Bronchial epithelial cell (primary cell): ENCODE data around the gene ARL6IP1. TPM values are rescaled to one million over a fixed set of nuclear protein-coding genes. Genes with fewer than 3 reads are reported as not detected.

Experiments used
- DNase-seq: peaks from one replicate; pipeline ENCODE4 v3.0.0-alpha.2; 2010; ENCODE audit warnings: low read depth
- FAIRE-seq: peaks from 2 replicates; lab custom pipeline; 2011; peaks lifted over from hg19 to GRCh38; lab: Jason Lieb, UNC
- H3K27me3 ChIP-seq: 2 replicates; pipeline ENCODE4 v1.5.1; 2011; ENCODE audit warnings: low read length; ENCODE audit not compliant: control insufficient read depth, insufficient read depth
- H3K36me3 ChIP-seq: 2 replicates; pipeline ENCODE4 v1.5.1; 2011; ENCODE audit warnings: low read length; ENCODE audit not compliant: control insufficient read depth, insufficient read depth
- H3K4me3 ChIP-seq: 2 replicates; pipeline ENCODE4 v1.5.1; 2011; ENCODE audit warnings: mild to moderate bottlenecking, low read depth, low read length, control low read depth
- total RNA-seq: library from RNA; depleted of rRNA; stranded (reverse); fragments of >200 nt; gene quantifications from 2 replicates; pipeline ENCODE4 v1.2.1, GENCODE V29; 2014
- TF ChIP-seq, protein P1 (sequence below): IDR thresholded peaks from 2 replicates; pipeline ENCODE4 v1.5.1; 2011; ENCODE audit warnings: mild to moderate bottlenecking, moderate library complexity, low read length, control low read depth, inconsistent platforms; ENCODE audit not compliant: insufficient read depth, severe bottlenecking

The ARL6IP1 gene
- total RNA-seq, 1 donor from 2014 or later: 375 TPM

GRCh38 chr16:18827890-18828289, 26.5 kb upstream of the ARL6IP1 start:
- DNase-seq (no peak), FAIRE-seq (no peak)
- TF ChIP-seq, protein P1, sequence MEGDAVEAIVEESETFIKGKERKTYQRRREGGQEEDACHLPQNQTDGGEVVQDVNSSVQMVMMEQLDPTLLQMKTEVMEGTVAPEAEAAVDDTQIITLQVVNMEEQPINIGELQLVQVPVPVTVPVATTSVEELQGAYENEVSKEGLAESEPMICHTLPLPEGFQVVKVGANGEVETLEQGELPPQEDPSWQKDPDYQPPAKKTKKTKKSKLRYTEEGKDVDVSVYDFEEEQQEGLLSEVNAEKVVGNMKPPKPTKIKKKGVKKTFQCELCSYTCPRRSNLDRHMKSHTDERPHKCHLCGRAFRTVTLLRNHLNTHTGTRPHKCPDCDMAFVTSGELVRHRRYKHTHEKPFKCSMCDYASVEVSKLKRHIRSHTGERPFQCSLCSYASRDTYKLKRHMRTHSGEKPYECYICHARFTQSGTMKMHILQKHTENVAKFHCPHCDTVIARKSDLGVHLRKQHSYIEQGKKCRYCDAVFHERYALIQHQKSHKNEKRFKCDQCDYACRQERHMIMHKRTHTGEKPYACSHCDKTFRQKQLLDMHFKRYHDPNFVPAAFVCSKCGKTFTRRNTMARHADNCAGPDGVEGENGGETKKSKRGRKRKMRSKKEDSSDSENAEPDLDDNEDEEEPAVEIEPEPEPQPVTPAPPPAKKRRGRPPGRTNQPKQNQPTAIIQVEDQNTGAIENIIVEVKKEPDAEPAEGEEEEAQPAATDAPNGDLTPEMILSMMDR: no peak
- Histone ChIP-seq H3K4me3 (no peak overlapping the region), H3K27me3 (no peaks in the 10 kb centered on the region), H3K36me3 (peaks cover 15% of the 10 kb centered on the region)

GRCh38 chr16:18816286-18816685, 14.9 kb upstream of the ARL6IP1 start:
- TF ChIP-seq, protein P1: no peak
- no peak for FAIRE-seq
- DNase-seq: no peak
- H3K4me3 ChIP-seq: no peak overlapping the region
- H3K27me3 ChIP-seq: no peaks in the 10 kb centered on the region
- peaks cover 12% of the 10 kb centered on the region for H3K36me3 ChIP-seq

GRCh38 chr16:18811925-18812324, 10.6 kb upstream of the ARL6IP1 start:
- Histone ChIP-seq H3K4me3 (no peak overlapping the region), H3K36me3 (peaks cover 12% of the 10 kb centered on the region), H3K27me3 (no peaks in the 10 kb centered on the region)
- no peak for FAIRE-seq
- TF ChIP-seq, protein P1: no peak
- no peak for DNase-seq

DNA sequence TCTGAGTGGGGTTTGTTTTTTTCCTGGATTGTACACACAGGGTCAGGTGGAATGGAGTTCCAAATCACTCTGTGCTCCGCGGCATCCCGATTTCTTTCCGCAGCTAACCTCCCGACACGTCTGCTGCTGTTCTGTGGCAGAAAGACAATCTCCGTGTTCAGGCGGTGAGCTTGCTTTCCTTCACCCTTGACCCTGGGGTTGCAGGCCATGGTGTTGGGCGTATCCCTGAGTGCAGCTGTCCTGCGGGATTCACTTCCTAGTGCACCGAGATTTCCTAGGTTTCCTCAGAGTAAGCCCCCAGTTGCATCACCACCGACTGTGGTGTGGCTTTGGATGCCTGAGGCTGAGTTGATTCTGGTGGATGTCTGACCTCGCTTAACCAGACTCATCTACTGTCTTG, 7.8 kb upstream of the ARL6IP1 start:
- TF ChIP-seq, protein P1: no peak
- H3K27me3 ChIP-seq: no peaks in the 10 kb centered on the region
- peaks cover 7% of the 10 kb centered on the region for H3K36me3 ChIP-seq
- DNase-seq (no peak), FAIRE-seq (no peak)
- H3K4me3 ChIP-seq: no peak overlapping the region

- no peaks in the 10 kb centered on the region for H3K27me3 ChIP-seq
- peaks cover 3% of the 10 kb centered on the region for H3K36me3 ChIP-seq
- TF ChIP-seq, protein P1: no peak
- DNase-seq: no peak
- H3K4me3 ChIP-seq: no peak overlapping the region
- FAIRE-seq: no peak
Measured at GRCh38 chr16:18805257-18805773, 4.0 kb upstream of the ARL6IP1 start.

DNA sequence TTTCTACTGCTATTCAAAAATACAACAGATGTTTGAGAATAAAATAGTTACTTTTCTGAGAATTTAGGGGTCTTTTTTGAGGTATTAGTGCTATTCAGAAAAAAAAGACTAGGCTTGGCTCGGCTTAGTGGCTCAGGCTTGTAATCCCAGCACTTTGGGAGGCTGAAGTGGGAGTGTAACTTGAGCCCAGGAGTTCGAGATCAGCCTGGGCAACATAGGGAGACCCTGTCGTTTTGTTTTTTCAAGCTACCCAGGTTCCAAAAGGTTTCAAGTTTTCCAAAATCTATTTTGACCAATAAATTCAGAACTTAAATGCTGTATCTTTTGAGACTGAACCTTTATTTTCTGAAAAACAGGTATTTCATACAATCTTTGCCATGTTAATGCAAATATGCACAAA, 3.2 kb upstream of the ARL6IP1 start:
- Histone ChIP-seq H3K36me3 (peaks cover 3% of the 10 kb centered on the region), H3K4me3 (no peak overlapping the region), H3K27me3 (no peaks in the 10 kb centered on the region)
- DNase-seq: no peak
- TF ChIP-seq, protein P1: no peak
- no peak for FAIRE-seq
